ENCODE results near the gene NDUFV1. TPM values are rescaled to one million over a fixed set of nuclear protein-coding genes. Genes with fewer than 3 reads are reported as not detected.

The NDUFV1 gene
- total and polyA plus RNA-seq, 9 of the 15 experiments (the other 6 are each of a cell fraction or from before 2014, with no cell fraction given): 10.8 to 423 (median 209) TPM

- TF ChIP-seq RREB1 (CRISPR knock-in tag; IDR thresholded peaks at IDR 0.05): peak; percentile 94
- TF ChIP-seq ZNF589 (CRISPR knock-in tag; IDR thresholded peaks at IDR 0.05; ENCODE audit: low read depth): peak; percentile 93
- peak; percentile 85 for TF ChIP-seq ZNF79 (CRISPR knock-in tag; IDR thresholded peaks at IDR 0.05; ENCODE audit: low read depth)
- peak; percentile 94 for TF ChIP-seq ZNF41 (CRISPR knock-in tag; conservative IDR thresholded peaks at IDR 0.05)
- peak; percentile 93 for TF ChIP-seq TEAD2 (tag; IDR thresholded peaks at IDR 0.05)
- peak; percentile 95 for TF ChIP-seq PTTG1 (tag; IDR thresholded peaks at IDR 0.05; ENCODE audit: low read depth)
- TF ChIP-seq RNF219 (CRISPR knock-in tag; IDR thresholded peaks at IDR 0.05): peak; percentile 71; the same call in 1 of the 2 replicates
- TF ChIP-seq DPF2 (IDR thresholded peaks at IDR 0.05): peak; percentile 61
- peak; percentile 49 to 59; a peak in 1 of 4 replicates for TF ChIP-seq SRF (CRISPR knock-in tag; IDR thresholded peaks at IDR 0.05)
- TF ChIP-seq ZNF23 (CRISPR knock-in tag; IDR thresholded peaks at IDR 0.05): 0 out of 2 replicates have a peak, but pooled peaks have one; percentile 44
- TF ChIP-seq MEF2D (tag; conservative IDR thresholded peaks at IDR 0.05; ENCODE audit: low read depth): peak; percentile 98
- peak; percentile 51 for TF ChIP-seq TAF9B (IDR thresholded peaks at IDR 0.05; ENCODE audit: partially characterized antibody)
- peak; percentile 81 for TF ChIP-seq STAT5B (CRISPR knock-in tag; IDR thresholded peaks at IDR 0.05)
- TF ChIP-seq TCF15 (CRISPR knock-in tag; IDR thresholded peaks at IDR 0.05): peak; percentile 89
- peak; percentile 48 for TF ChIP-seq NFIX (CRISPR knock-in tag; IDR thresholded peaks at IDR 0.05; ENCODE audit: low read depth)
- TF ChIP-seq SMAD4 (CRISPR knock-in tag; conservative IDR thresholded peaks at IDR 0.05): peak; percentile 100
- peak; percentile 83 for TF ChIP-seq IFI16 (CRISPR knock-in tag; IDR thresholded peaks at IDR 0.05)
Observed at GRCh38 chr11:67563705-67564114, 43.0 kb upstream of the NDUFV1 start (continued).
